Adrenal gland (tissue), 5 donors: ENCODE measurements around the gene SNAPC4.

Experiments
- POLR2A ChIP-seq, 2 donors: fragments of 450-650 bp; IDR thresholded peaks; one replicate each; pipeline ENCODE4 v1.6.1; 2017; ENCODE audit warnings: antibody characterized with exemption in 2 of 2, mild to moderate bottlenecking in 2 of 2, moderate library complexity in 1 of 2
- TF ChIP-seq, protein P1 (sequence below), 6 experiments: fragments of 450-650 bp in 4 of 6; fragments of 200-600 bp in 2 of 6; sonication (generic) in 1 of 6; IDR thresholded peaks; 1 replicate in 5 of 6; 2 replicates in 1 of 6; pipeline versions ENCODE4 v1.5.1 to v1.8.0; 2016 to 2021; ENCODE audit warnings: antibody characterized with exemption in 6 of 6, mild to moderate bottlenecking in 2 of 6, moderate library complexity in 1 of 6
- donor health status: DM: no; HTN: no; CAD: no.

DNA sequence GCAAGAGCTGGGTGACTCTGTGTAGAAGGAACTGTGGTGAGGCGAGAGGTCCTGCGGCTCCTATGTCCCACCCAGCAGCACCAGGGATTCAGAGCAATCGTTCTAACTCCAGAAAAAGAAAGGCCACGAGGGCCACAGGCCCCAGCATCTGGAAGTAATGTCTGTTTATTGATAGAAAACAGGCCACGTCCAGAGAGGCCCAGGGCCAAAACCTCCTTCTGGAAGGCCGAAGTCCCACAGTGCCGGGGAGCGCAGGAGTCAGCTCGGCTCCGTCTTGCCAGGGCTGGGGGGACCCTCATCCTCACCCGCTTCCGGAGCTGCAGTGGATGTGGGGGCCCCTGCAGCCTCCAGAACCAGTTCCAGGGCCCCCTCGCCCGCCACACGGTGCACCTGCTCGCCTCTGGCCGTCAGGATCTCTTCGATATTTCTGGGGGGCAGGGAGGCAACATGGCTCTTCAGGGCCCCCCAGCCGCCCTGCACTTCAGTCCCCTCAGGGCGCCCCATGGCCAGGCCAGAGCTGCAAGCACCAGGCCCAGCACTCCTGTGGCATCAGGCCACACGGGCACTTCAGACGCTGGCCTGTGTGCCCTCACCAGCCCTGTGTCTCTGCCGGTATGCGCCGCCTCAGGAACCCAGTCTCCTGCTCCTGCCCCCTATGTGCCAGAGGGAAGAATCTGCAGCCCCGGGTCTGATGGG is 38.1 kb downstream of the SNAPC4 start:
- TF ChIP-seq, protein P1, sequence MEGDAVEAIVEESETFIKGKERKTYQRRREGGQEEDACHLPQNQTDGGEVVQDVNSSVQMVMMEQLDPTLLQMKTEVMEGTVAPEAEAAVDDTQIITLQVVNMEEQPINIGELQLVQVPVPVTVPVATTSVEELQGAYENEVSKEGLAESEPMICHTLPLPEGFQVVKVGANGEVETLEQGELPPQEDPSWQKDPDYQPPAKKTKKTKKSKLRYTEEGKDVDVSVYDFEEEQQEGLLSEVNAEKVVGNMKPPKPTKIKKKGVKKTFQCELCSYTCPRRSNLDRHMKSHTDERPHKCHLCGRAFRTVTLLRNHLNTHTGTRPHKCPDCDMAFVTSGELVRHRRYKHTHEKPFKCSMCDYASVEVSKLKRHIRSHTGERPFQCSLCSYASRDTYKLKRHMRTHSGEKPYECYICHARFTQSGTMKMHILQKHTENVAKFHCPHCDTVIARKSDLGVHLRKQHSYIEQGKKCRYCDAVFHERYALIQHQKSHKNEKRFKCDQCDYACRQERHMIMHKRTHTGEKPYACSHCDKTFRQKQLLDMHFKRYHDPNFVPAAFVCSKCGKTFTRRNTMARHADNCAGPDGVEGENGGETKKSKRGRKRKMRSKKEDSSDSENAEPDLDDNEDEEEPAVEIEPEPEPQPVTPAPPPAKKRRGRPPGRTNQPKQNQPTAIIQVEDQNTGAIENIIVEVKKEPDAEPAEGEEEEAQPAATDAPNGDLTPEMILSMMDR (IDR thresholded peaks at IDR 0.05): no peak
- no peak for TF ChIP-seq POLR2A (IDR thresholded peaks at IDR 0.05)
